A549 treated with Hydrocortisone at 1 μM for 4 hours (cell line): ENCODE measurements around the gene PCDHGC5. TPM values are rescaled to one million over a fixed set of nuclear protein-coding genes. Genes with fewer than 3 reads are reported as not detected.

Experiments used
- total RNA-seq: library from RNA; stranded (reverse); fragments of 200-300 nt; extraction: Qiagen RNA extraction; gene quantifications from 5 replicates; pipeline ENCODE4 v1.2.3, GENCODE V29; 2022

The PCDHGC5 gene
- total RNA-seq = 0.02 TPM in 1 of 5 replicates, not detected in the others

DNA sequence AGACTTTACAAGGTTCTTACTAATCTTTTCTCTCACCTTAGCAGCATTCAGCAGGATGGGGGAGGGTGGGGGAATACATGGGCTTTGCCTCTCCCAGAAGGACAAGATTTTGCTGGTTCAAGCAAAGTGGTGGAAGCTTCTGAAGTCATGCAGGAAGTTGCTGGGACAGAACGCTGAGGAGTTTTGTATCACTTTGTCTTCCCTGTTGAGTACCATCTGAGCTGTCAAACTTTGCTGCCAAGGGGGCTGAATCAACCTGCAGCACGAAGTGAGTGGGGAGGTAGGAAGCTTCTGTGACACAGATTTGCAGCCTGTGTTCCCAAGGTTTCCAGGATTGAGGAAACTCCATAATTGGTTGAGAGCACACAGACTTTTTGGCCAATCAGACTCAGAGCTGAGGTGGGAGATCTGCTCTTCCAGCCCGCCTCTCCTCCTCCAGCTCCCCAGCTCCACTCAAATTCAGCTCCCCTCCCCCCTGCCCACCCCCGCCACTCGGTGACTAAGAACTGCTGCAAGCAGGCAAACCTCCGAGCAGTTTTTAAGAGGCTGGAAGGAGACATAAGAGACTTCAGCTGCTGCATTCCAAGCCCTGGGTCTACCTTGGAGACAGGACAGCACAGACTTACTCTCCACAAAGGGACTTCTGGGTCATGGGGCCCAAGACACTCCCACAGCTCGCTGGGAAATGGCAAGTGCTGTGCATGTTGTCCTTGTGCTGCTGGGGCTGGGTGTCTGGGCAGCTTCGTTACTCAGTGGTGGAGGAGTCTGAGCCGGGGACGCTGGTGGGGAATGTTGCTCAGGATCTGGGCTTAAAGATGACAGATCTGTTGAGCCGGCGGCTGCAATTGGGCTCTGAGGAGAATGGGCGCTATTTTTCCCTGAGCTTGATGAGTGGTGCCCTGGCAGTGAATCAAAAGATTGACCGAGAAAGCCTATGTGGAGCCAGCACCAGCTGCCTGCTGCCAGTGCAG is at the start of gene PCDHGC5:
Gene PCDHGC5 (plus strand): TSS at position 491 of the 971 bp plus-strand sequence. CDS start 160 bp downstream, at position 651.

DNA sequence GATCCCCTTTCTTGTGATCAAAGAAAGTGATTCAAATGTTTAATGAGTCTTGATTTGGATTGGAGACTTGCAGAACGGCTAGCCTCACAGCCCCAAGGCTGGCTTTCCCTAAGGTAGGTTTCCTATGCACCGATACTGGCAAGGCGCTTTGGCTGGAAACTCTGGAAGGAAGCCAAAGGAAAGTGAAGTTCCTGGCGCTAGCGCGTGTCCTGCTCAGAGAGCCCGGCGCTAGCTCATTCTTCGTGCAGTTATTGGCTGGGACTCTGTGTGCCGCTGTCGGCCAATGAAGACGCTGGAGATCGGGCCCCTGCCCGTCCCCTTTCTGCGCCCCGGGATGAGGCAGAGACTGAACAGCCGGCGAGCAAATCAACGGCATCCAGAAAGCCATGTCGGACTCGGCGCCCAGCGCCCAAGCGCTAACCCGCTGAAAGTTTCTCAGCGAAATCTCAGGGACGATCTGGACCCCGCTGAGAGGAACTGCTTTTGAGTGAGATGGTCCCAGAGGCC is 13.2 kb upstream of the PCDHGC5 start, which contains the start of gene PCDHGC3:
Gene PCDHGC3 (plus strand): TSS at position 342 of the 507 bp plus-strand sequence. CDS start 151 bp downstream, at position 493.

DNA sequence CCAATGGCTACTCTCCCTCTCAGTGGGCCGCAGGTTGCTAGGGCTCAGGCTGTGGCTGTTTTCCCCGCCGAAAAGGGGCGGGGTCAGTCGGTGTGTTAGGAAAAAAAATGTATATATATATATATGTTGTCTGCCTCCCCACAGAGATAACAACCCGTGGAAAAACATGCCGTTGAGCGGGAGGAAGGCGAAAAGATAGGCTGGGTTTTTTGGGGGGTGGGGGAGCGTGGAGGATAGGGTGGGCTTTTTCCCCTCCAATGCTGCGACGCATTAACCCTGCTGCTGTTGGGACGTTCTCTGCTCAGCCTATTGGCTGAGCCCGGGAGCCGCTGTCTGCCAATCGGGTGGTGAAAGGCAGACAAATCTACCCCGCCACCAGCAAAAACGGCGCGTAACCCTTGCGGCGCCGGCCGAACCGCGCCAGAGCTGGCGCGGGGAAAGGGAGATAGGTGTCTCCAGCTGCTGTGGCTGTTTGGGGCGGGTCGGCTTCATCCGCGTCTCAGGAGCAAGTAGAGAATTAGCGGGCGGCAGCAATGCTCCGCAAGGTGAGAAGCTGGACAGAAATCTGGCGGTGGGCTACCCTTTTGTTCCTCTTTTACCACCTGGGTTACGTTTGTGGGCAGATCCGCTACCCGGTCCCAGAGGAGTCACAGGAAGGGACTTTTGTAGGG is 4.1 kb upstream of the PCDHGC5 start, which contains the start of gene PCDHGC4:
Gene PCDHGC4 (plus strand): TSS at position 390 of the 671 bp plus-strand sequence. CDS start 144 bp downstream, at position 534.

Other genes with a start within 250 kb of the PCDHGC5 start
- gene PCDHB15, start 243.7 kb upstream of the PCDHGC5 start, total RNA-seq = 0.03 to 0.14 TPM (median 0.06 TPM) in 5 replicates
- not detected in 5 replicates for gene SLC25A2, start 185.0 kb upstream of the PCDHGC5 start, total RNA-seq
- 60.4 to 85.3 TPM (median 69.6 TPM) in 5 replicates for gene TAF7, start 168.3 kb upstream of the PCDHGC5 start, total RNA-seq
- 0.22 to 0.38 TPM (median 0.31 TPM) in 5 replicates for gene PCDHGA1, start 158.6 kb upstream of the PCDHGC5 start, total RNA-seq
- 0.54 to 0.91 TPM (median 0.62 TPM) in 5 replicates for gene PCDHGA2, start 150.3 kb upstream of the PCDHGC5 start, total RNA-seq
- gene PCDHGA3, start 145.3 kb upstream of the PCDHGC5 start, total RNA-seq = not detected in 5 replicates
- 1.3 to 2.2 TPM (median 1.6 TPM) in 5 replicates for gene PCDHGB1, start 139.0 kb upstream of the PCDHGC5 start, total RNA-seq
- 0.06 to 0.16 TPM (median 0.12 TPM) in 4 of 5 replicates, not detected in the other for gene PCDHGA4, start 134.1 kb upstream of the PCDHGC5 start, total RNA-seq
- gene PCDHGB2, start 129.1 kb upstream of the PCDHGC5 start, total RNA-seq = 0.05 to 0.13 TPM (median 0.11 TPM) in 4 of 5 replicates, not detected in the other
- gene PCDHGA5, start 124.9 kb upstream of the PCDHGC5 start, total RNA-seq = 0.10 to 0.23 TPM (median 0.13 TPM) in 5 replicates
- 0.20 to 0.25 TPM (median 0.21 TPM) in 5 replicates for gene PCDHGB3, start 118.8 kb upstream of the PCDHGC5 start, total RNA-seq
- gene PCDHGA6, start 115.2 kb upstream of the PCDHGC5 start, total RNA-seq = 0.14 to 0.26 TPM (median 0.20 TPM) in 5 replicates
- 0.57 to 1.2 TPM (median 0.76 TPM) in 5 replicates for gene PCDHGA7, start 106.3 kb upstream of the PCDHGC5 start, total RNA-seq
- gene PCDHGB4, start 101.4 kb upstream of the PCDHGC5 start, total RNA-seq = 0.56 to 1.1 TPM (median 0.85 TPM) in 5 replicates
- 0.02 to 0.05 TPM (median 0.05 TPM) in 3 of 5 replicates, not detected in the others for gene PCDHGA8, start 96.4 kb upstream of the PCDHGC5 start, total RNA-seq
- 2.0 to 2.6 TPM (median 2.3 TPM) in 5 replicates for gene PCDHGB5, start 91.1 kb upstream of the PCDHGC5 start, total RNA-seq
- 0.05 to 0.07 TPM (median 0.07 TPM) in 4 of 5 replicates, not detected in the other for gene PCDHGA9, start 86.3 kb upstream of the PCDHGC5 start, total RNA-seq
- gene PCDHGB6, start 81.1 kb upstream of the PCDHGC5 start, total RNA-seq = 0.05 to 0.18 TPM (median 0.10 TPM) in 5 replicates
- gene PCDHGA10, start 76.1 kb upstream of the PCDHGC5 start, total RNA-seq = 0.02 to 0.03 TPM (median 0.02 TPM) in 3 of 5 replicates, not detected in the others
- gene PCDHGB7, start 71.4 kb upstream of the PCDHGC5 start, total RNA-seq = 0.02 to 0.08 TPM (median 0.07 TPM) in 5 replicates
- 0.02 to 0.06 TPM (median 0.02 TPM) in 3 of 5 replicates, not detected in the others for gene PCDHGA11, start 68.0 kb upstream of the PCDHGC5 start, total RNA-seq
- 0.03 TPM in 2 of 5 replicates, not detected in the others for gene PCDHGA12, start 58.6 kb upstream of the PCDHGC5 start, total RNA-seq
- 5.3 to 6.9 TPM (median 6.2 TPM) in 5 replicates for gene PCDHGC3, start 13.1 kb upstream of the PCDHGC5 start, total RNA-seq
- not detected in 5 replicates for gene PCDHGC4, start 4.1 kb upstream of the PCDHGC5 start, total RNA-seq
- 94.5 to 109 TPM (median 96.9 TPM) in 5 replicates for gene DIAPH1, start 129.9 kb downstream of the PCDHGC5 start, total RNA-seq
- 47.2 to 51.9 TPM (median 48.5 TPM) in 5 replicates for gene HDAC3, start 147.8 kb downstream of the PCDHGC5 start, total RNA-seq
- gene RELL2, start 147.9 kb downstream of the PCDHGC5 start, total RNA-seq = 3.7 to 5.0 TPM (median 4.3 TPM) in 5 replicates
- 6.0 to 11.1 TPM (median 8.8 TPM) in 5 replicates for gene FCHSD1, start 162.3 kb downstream of the PCDHGC5 start, total RNA-seq
- 4.0 to 4.6 TPM (median 4.2 TPM) in 5 replicates for gene ARAP3, start 193.1 kb downstream of the PCDHGC5 start, total RNA-seq